ENCODE data around the gene GDPD3.
"Not testable (repeated sequence)": the region's sequence is repeated elsewhere in the genome, so short reads cannot be mapped to it uniquely, and the experiment has no call there.

GDPD3 gene

GRCh38 chr16:30113031-30113710, at the start of gene GDPD3:
TSS of gene GDPD3 (minus strand) at chr16:30113537. CDS start at chr16:30113478, 59 bp downstream.
- DNase-seq = no peak

GRCh38 chr16:30157214-30157613, 43.9 kb upstream of the GDPD3 start:
- DNase-seq = no peak

- no peak for DNase-seq
Measured at GRCh38 chr16:30155188-30155587, 41.9 kb upstream of the GDPD3 start.

- no peak for DNase-seq
Measured at GRCh38 chr16:30152517-30152916, 39.2 kb upstream of the GDPD3 start.

- DNase-seq = no peak
Measured at GRCh38 chr16:30151091-30151490, 37.8 kb upstream of the GDPD3 start.

- no peak for DNase-seq
Measured at GRCh38 chr16:30149250-30149930, 36.1 kb upstream of the GDPD3 start.

GRCh38 chr16:30147843-30148510, 34.6 kb upstream of the GDPD3 start:
- DNase-seq = no peak

- DNase-seq = no peak
Measured at GRCh38 chr16:30145657-30146056, 32.3 kb upstream of the GDPD3 start.

GRCh38 chr16:30144917-30145316, 31.6 kb upstream of the GDPD3 start:
- no peak for DNase-seq

GRCh38 chr16:30144017-30144416, 30.7 kb upstream of the GDPD3 start:
- no peak for DNase-seq

GRCh38 chr16:30143347-30143702, 30.0 kb upstream of the GDPD3 start:
- no peak for DNase-seq

GRCh38 chr16:30142672-30143346, 29.5 kb upstream of the GDPD3 start:
- DNase-seq = no peak

- no peak for DNase-seq
Measured at GRCh38 chr16:30141750-30142149, 28.4 kb upstream of the GDPD3 start.

- no peak for DNase-seq
Measured at GRCh38 chr16:30139583-30140481, 26.5 kb upstream of the GDPD3 start.

- no peak for DNase-seq
Measured at GRCh38 chr16:30137897-30138296, 24.6 kb upstream of the GDPD3 start.

GRCh38 chr16:30136971-30137605, 23.8 kb upstream of the GDPD3 start:
- no peak for DNase-seq

GRCh38 chr16:30132591-30132990, 19.3 kb upstream of the GDPD3 start:
- DNase-seq = no peak

- no peak for DNase-seq
Measured at GRCh38 chr16:30131869-30132475, 18.6 kb upstream of the GDPD3 start.

- no peak for DNase-seq
Measured at GRCh38 chr16:30127993-30128392, 14.7 kb upstream of the GDPD3 start.

GRCh38 chr16:30125690-30126089, 12.4 kb upstream of the GDPD3 start:
- not testable (repeated sequence) for DNase-seq

- DNase-seq = no peak
Measured at GRCh38 chr16:30124985-30125379, 11.6 kb upstream of the GDPD3 start.
